ENCODE data around the gene GPER1.

The GPER1 gene

GRCh38 chr7:1055956-1056784 is 31.7 kb upstream of the GPER1 start:
- TF ChIP-seq CTCF (IDR thresholded peaks at IDR 0.05; ENCODE audit: low read length) (no peak), EZH2 (IDR thresholded peaks at IDR 0.05; ENCODE audit: borderline replicate concordance, low read length) (no peak)
- H3K4me3 ChIP-seq (ENCODE audit: low read depth, low read length, poor library complexity, severe bottlenecking), result no peak overlapping the region
- no peak overlapping the region for H2AFZ ChIP-seq (ENCODE audit: low read length)
- no peak overlapping the region for H3K9ac ChIP-seq (ENCODE audit: low read length)
- no peaks in the 10 kb centered on the region for H3K27me3 ChIP-seq (ENCODE audit: insufficient read depth, low read length)
- H3F3A ChIP-seq (ENCODE audit: insufficient read depth, low read length), result no peaks in the 10 kb centered on the region
- peaks cover 11% of the 10 kb centered on the region for H3K4me1 ChIP-seq (ENCODE audit: insufficient read depth, low read length, severe bottlenecking)
- no peaks in the 10 kb centered on the region for H3K9me3 ChIP-seq (ENCODE audit: low read length)
- no peaks in the 10 kb centered on the region for H3K9me2 ChIP-seq (ENCODE audit: low read depth, low read length)
- no peaks in the 10 kb centered on the region for H3K79me2 ChIP-seq (ENCODE audit: insufficient read depth, low read length)
- H4K20me1 ChIP-seq (ENCODE audit: insufficient read depth, low read length), result no peaks in the 10 kb centered on the region
- H3K36me3 ChIP-seq (ENCODE audit: insufficient read depth, low read length), result no peaks in the 10 kb centered on the region
- H3K27ac ChIP-seq (ENCODE audit: low read depth, low read length, poor library complexity, severe bottlenecking), result no peak overlapping the region
- H3K4me2 ChIP-seq (ENCODE audit: low read length), result no peak overlapping the region

- no peaks in the 10 kb centered on the region for H3F3A ChIP-seq (ENCODE audit: insufficient read depth, low read length)
- no peaks in the 10 kb centered on the region for H3K9me3 ChIP-seq (ENCODE audit: low read length)
- no peaks in the 10 kb centered on the region for H3K9me2 ChIP-seq (ENCODE audit: low read depth, low read length)
- TF ChIP-seq EZH2 (IDR thresholded peaks at IDR 0.05; ENCODE audit: borderline replicate concordance, low read length) (no peak), CTCF (IDR thresholded peaks at IDR 0.05; ENCODE audit: low read length) (no peak)
- H3K4me2 ChIP-seq (ENCODE audit: low read length), result no peak overlapping the region
- no peaks in the 10 kb centered on the region for H3K36me3 ChIP-seq (ENCODE audit: insufficient read depth, low read length)
- H3K4me1 ChIP-seq (ENCODE audit: insufficient read depth, low read length, severe bottlenecking), result peaks cover 15% of the 10 kb centered on the region
- no peak overlapping the region for H2AFZ ChIP-seq (ENCODE audit: low read length)
- no peaks in the 10 kb centered on the region for H3K79me2 ChIP-seq (ENCODE audit: insufficient read depth, low read length)
- no peaks in the 10 kb centered on the region for H4K20me1 ChIP-seq (ENCODE audit: insufficient read depth, low read length)
- H3K9ac ChIP-seq (ENCODE audit: low read length), result no peak overlapping the region
- H3K4me3 ChIP-seq (ENCODE audit: low read depth, low read length, poor library complexity, severe bottlenecking), result no peak overlapping the region
- H3K27ac ChIP-seq (ENCODE audit: low read depth, low read length, poor library complexity, severe bottlenecking), result no peak overlapping the region
- no peaks in the 10 kb centered on the region for H3K27me3 ChIP-seq (ENCODE audit: insufficient read depth, low read length)
Observed at GRCh38 chr7:1056785-1057410, 31.0 kb upstream of the GPER1 start.

- H3K9ac ChIP-seq (ENCODE audit: low read length), result no peak overlapping the region
- TF ChIP-seq EZH2 (IDR thresholded peaks at IDR 0.05; ENCODE audit: borderline replicate concordance, low read length) (no peak), CTCF (IDR thresholded peaks at IDR 0.05; ENCODE audit: low read length) (no peak)
Observed at GRCh38 chr7:1057416-1058291, 30.3 kb upstream of the GPER1 start.

More at GRCh38 chr7:1057416-1058291, 30.3 kb upstream of the GPER1 start:
- H2AFZ ChIP-seq (ENCODE audit: low read length), result no peak overlapping the region
- H3K9me3 ChIP-seq (ENCODE audit: low read length), result no peaks in the 10 kb centered on the region
- H3K36me3 ChIP-seq (ENCODE audit: insufficient read depth, low read length), result no peaks in the 10 kb centered on the region
- no peaks in the 10 kb centered on the region for H4K20me1 ChIP-seq (ENCODE audit: insufficient read depth, low read length)
- no peaks in the 10 kb centered on the region for H3K9me2 ChIP-seq (ENCODE audit: low read depth, low read length)
- H3K79me2 ChIP-seq (ENCODE audit: insufficient read depth, low read length), result no peaks in the 10 kb centered on the region
- H3K4me3 ChIP-seq (ENCODE audit: low read depth, low read length, poor library complexity, severe bottlenecking), result no peak overlapping the region
- H3K4me2 ChIP-seq (ENCODE audit: low read length), result no peak overlapping the region
- H3K4me1 ChIP-seq (ENCODE audit: insufficient read depth, low read length, severe bottlenecking), result peaks cover 22% of the 10 kb centered on the region
- no peaks in the 10 kb centered on the region for H3K27me3 ChIP-seq (ENCODE audit: insufficient read depth, low read length)
- H3K27ac ChIP-seq (ENCODE audit: low read depth, low read length, poor library complexity, severe bottlenecking), result no peak overlapping the region
- no peaks in the 10 kb centered on the region for H3F3A ChIP-seq (ENCODE audit: insufficient read depth, low read length)
